GM12875 (cell line): ENCODE measurements around the gene PLEKHH2.

ENCODE experiments used
- H3K4me3 ChIP-seq: one replicate; pipeline ENCODE4 v1.5.1; 2011; ENCODE audit warnings: low read depth, low read length, control low read depth
- CTCF ChIP-seq: IDR thresholded peaks from 2 replicates; pipeline ENCODE4 v1.5.1; 2011; ENCODE audit warnings: low read depth, mild to moderate bottlenecking, control low read depth, inconsistent platforms, low read length, moderate library complexity, borderline replicate concordance; ENCODE audit not compliant: insufficient read depth

PLEKHH2 gene

GRCh38 chr2:43605079-43605655 lies 31.9 kb upstream of the PLEKHH2 start:
- TF ChIP-seq CTCF = peak; percentile 41; the same call in 1 of the 2 replicates
- H3K4me3 ChIP-seq = no peak overlapping the region

GRCh38 chr2:43605851-43606250 lies 31.2 kb upstream of the PLEKHH2 start:
- no peak overlapping the region for H3K4me3 ChIP-seq
- no peak for TF ChIP-seq CTCF

GRCh38 chr2:43609290-43609918 lies 27.7 kb upstream of the PLEKHH2 start:
- TF ChIP-seq CTCF = peak; percentile 65; the same call in 1 of the 2 replicates
- H3K4me3 ChIP-seq = no peak overlapping the region

GRCh38 chr2:43610361-43610760 lies 26.7 kb upstream of the PLEKHH2 start:
- TF ChIP-seq CTCF = no peak
- no peak overlapping the region for H3K4me3 ChIP-seq

GRCh38 chr2:43611987-43612894 lies 24.8 kb upstream of the PLEKHH2 start:
- peak; percentile 78; the same call in 1 of the 2 replicates for TF ChIP-seq CTCF
- H3K4me3 ChIP-seq = no peak overlapping the region

GRCh38 chr2:43612944-43613343 lies 24.1 kb upstream of the PLEKHH2 start:
- no peak overlapping the region for H3K4me3 ChIP-seq
- TF ChIP-seq CTCF = no peak
